ENCODE data around the gene TRAPPC1. TPM values are rescaled to one million over a fixed set of nuclear protein-coding genes. Genes with fewer than 3 reads are reported as not detected.

TRAPPC1 gene
- total RNA-seq, 1 experiment from 2014 or later = 33.4 TPM

DNA sequence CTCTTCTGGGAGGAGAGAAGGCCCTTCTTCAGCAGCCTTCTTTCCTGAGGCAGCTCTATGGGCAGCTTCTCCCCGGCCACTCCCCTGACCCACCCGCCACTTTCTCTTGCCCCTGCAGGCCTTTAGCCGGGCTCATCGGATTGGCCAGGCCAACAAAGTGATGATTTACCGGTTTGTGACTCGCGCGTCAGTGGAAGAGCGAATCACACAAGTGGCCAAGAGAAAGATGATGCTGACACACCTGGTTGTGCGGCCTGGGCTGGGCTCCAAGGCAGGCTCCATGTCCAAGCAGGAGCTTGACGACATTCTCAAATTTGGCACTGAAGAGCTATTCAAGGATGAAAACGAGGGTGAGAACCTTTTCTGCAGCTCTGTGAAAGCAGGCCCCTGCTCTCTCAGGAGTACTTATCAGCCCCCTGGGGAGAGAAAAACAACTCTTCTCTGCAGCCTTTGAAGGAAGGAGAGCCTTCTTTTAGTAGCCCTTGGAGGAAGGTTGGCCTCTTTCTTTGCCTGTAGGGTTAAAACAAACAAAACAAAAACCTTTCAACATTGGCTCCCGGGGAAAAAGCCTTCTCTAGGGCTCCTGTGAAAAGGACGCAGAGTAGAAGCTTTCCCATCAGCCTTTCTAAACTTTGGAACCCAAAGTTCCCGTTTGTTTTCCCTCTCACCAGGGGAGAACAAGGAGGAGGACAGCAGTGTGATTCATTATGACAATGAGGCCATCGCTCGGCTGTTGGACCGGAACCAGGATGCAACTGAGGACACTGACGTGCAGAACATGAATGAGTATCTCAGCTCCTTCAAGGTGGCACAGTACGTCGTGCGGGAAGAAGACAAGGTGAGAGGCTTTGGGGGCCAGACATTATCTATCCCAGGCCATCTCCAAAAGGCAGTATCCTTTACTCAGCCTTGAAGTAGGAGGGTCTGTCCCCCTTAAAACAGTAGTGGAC, 28.3 kb downstream of the TRAPPC1 start:
- no peak for DNase-seq (ENCODE audit: low spot score)

- no peak for DNase-seq (ENCODE audit: low spot score)
These were observed 34.0 kb downstream of the TRAPPC1 start for GRCh38 chr17:7897773-7898172.

- DNase-seq (ENCODE audit: low spot score) = no peak
These were observed 34.7 kb downstream of the TRAPPC1 start for GRCh38 chr17:7897090-7897489.

DNA sequence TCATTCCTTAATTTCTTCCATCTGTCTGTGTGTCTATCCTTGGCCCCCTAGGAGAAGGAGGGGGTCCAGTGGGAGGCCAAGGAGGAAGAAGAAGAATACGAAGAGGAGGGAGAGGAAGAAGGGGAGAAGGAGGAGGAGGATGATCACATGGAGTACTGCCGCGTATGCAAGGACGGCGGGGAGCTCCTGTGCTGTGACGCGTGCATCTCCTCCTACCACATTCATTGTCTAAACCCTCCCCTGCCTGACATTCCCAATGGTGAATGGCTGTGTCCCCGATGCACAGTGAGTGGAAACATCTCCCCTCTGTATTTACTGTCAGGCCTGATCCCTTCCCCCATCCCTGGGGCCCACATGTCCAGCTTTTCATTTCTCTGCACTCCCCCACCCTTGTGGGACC, 36.9 kb downstream of the TRAPPC1 start:
- DNase-seq (ENCODE audit: low spot score) = no peak

DNA sequence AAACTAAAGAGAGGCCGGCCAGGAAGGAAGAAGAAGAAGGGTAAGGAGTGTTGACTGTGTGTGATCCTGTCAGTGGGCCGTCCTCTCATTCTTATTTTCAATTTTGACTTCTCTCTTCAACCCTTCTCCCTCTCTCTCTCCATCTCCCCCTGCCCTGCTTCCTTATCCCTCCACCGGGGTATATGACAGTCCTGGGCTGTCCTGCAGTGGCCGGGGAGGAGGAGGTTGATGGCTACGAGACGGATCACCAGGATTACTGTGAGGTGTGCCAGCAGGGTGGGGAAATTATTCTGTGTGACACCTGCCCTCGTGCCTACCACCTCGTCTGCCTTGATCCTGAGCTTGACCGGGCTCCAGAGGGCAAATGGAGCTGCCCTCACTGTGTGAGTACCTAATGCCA, 37.5 kb downstream of the TRAPPC1 start:
- no peak for DNase-seq (ENCODE audit: low spot score)

DNA sequence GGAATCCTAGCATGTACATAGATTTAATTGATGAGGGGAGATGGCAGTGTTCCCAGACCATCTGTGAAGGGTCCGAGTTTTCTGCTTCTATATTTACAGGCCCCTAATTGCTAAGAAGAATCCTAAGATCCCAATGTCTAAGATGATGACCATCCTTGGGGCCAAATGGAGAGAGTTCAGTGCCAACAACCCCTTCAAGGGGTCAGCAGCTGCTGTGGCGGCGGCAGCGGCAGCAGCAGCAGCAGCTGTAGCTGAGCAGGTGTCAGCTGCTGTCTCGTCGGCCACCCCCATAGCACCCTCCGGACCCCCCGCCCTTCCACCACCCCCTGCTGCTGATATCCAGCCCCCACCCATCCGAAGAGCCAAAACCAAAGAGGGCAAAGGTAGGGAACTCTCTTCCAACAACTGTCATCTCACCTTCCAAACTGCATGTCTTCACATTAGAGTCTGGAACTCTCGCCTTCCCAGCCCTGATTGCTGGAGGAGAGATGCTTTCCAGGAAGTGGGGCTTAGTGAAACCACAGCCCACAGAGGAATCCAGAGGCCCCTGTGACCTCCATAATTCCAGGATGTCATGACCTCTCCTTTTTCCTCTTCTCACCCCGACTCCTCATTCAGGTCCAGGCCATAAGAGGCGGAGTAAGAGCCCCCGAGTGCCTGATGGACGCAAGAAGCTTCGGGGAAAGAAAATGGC, 38.4 kb downstream of the TRAPPC1 start:
- no peak for DNase-seq (ENCODE audit: low spot score)

DNA sequence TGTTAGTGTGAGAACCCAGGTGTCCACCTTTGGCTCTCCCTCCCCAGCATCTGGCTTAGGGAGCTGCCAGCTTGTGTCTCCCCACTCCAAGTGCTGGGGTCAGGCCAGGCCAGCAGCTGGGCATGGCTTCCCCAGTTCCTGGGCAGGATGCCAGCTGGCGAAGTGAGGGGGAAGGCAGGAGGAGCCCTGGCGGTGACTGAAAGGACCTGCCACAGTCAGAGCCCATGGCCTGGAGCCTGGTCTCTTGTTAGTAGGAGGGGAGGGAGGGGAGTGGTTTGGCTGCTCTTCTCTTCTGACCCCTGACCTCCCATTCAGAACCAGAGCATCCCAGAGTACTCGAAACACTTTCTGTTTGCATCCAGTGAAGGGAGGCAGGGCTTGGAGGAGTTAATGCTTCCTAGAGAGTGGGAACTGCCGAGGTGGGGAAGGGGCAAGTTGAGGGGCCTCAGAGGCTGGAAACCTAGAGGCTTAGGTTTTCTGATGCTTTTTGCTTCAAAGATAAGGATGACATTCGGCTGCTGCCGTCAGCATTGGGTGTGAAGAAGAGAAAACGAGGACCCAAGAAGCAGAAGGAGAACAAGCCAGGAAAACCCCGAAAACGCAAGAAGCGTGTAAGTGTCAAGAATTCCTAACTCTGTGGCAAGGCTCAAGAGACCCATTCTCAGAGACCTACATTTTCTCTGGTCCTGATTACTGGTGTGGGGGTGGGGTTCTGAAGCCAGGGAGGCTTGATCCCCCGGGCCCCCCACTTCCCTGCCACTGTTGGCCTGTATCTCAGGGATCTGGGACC, 42.4 kb downstream of the TRAPPC1 start:
- DNase-seq (ENCODE audit: low spot score) = peak; percentile 90

GRCh38 chr17:7888184-7888920, 43.4 kb downstream of the TRAPPC1 start, which contains the start of gene CHD3:
CHD3 (plus strand) TSS chr17:7888789; CDS start chr17:7889001, 212 bp downstream.
- DNase-seq (ENCODE audit: low spot score) = no peak

DNA sequence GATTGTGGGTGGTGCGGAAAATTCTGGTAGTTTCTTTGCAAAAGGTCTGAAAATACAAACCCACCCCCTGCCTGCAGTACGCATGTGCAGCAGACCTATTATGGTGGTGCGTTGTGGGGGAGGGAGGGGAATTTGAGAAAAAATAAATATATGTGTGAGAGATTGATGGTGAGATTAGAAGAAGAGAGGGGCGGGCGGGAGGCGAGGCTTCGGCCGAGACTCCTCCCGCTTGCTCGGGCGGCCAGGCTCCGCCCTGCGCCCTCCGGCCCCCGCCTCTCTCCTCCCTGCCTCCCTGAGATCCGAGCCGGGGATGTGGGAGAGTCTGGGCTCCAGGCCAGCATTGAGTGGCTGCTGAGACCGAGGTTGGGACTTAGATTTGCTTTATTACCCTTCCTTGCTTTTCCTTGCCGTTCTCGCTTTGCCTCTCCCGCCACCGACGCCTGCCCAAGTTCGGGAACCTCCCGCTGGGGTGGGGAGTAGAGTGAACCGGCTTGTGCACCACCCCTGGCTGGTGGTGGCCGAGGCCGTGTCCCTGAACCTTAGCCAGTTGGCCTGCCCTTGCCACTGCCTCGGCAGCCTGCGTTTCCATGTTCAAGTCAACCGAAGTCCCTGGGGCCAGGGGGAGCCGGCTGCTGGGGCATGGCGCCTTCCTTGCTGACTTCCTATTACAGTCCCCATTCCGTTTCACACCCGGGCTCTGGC, 44.1 kb downstream of the TRAPPC1 start:
- peak; percentile 90 for DNase-seq (ENCODE audit: low spot score)

- no peak for DNase-seq (ENCODE audit: low spot score)
These were observed 44.7 kb downstream of the TRAPPC1 start for GRCh38 chr17:7887038-7887481.

- no peak for DNase-seq (ENCODE audit: low spot score)
These were observed 45.3 kb downstream of the TRAPPC1 start for GRCh38 chr17:7886227-7887037.

GRCh38 chr17:7885367-7886226, 46.1 kb downstream of the TRAPPC1 start:
- peak; percentile 33 for DNase-seq (ENCODE audit: low spot score)

DNA sequence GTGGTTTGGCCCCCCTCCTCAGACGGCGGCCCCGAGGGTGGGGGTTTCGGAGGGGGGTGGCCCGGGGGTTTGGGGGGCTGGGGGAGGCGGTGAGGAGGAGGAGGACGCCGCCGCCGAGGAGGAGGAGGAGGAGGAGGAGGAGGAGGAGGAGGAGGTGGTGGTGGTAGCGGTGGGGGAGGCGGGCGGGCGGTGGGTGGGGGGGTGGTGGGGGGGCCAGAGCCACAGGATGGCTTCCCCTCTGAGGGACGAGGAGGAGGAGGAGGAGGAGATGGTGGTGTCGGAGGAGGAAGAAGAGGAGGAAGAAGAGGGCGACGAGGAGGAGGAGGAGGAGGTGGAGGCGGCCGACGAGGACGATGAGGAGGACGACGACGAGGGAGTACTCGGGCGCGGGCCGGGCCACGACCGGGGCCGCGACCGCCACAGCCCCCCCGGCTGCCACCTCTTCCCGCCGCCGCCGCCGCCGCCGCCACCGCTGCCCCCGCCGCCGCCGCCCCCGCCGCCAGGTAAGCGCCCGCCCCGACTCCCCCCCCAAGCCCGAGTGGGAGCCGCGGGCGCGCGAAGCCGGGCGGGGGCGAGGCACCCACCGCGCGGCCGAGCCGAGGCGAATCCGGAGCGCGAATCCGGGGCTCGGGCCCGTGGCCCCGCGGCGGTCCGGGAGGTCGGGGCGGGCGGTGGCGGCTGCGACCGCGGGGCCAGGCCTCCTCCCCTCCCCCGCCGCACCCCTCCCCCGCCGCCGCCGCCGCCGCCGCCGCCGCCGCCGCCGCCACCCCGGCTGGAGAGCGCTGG, 47.0 kb downstream of the TRAPPC1 start:
- no peak for DNase-seq (ENCODE audit: low spot score)

GRCh38 chr17:7883781-7884386, 47.9 kb downstream of the TRAPPC1 start:
- no peak for DNase-seq (ENCODE audit: low spot score)

DNA sequence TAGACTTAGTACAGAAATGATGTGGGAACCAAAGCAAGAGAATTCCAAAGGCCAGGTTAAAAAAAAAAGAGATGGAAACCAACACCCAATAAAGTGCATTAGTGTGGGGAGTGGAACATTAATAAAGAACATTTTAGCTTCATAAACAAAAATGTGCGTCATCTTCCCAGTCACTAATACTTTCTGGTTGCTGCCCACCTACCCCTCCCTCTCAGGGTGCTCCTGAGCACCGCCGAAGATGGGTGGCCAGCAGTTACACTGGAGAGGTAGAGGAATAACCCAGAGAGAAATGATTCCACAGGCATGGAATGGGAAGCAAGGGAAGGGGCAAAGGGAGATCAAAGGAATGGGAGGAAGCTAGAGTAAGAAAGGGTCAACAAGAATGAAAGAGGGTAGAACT, 49.1 kb downstream of the TRAPPC1 start:
- DNase-seq (ENCODE audit: low spot score) = no peak

GRCh38 chr17:7882068-7882467, 49.7 kb downstream of the TRAPPC1 start:
- no peak for DNase-seq (ENCODE audit: low spot score)

- no peak for DNase-seq (ENCODE audit: low spot score)
These were observed 50.3 kb downstream of the TRAPPC1 start for GRCh38 chr17:7881276-7882054.
